ENCODE measurements around the gene MPHOSPH10. TPM values are rescaled to one million over a fixed set of nuclear protein-coding genes. Genes with fewer than 3 reads are reported as not detected.

Gene MPHOSPH10
- total and polyA plus RNA-seq, 2 of the 4 experiments (the other 2 are of a cell fraction): 5.4 to 11.2 TPM

- POLR2A ChIA-PET (ENCODE audit: unreplicated experiment): no interaction called here
- no peak overlapping the region for H4K91ac ChIP-seq (ENCODE audit: insufficient read depth, low read depth, low read length)
- in situ Hi-C loops (cut with MboI; ENCODE audit: low sequenced_read_pairs) (no loop called here), intact Hi-C loops (cut with micrococcal nuclease) (loop anchor here (10.0 kb wide), 1 partner anchor 199 kb away; the partner anchor contains the start of gene ZNF638), dilution Hi-C loops (cut with HindIII; ENCODE audit: low sequenced_read_pairs, unreplicated experiment) (no loop called here)
- H3K9me1 ChIP-seq (ENCODE audit: insufficient read depth, low read length): peaks cover 4% of the 10 kb centered on the region; the same call in 1 of the 2 replicates
- H3K14ac ChIP-seq (replicated peaks; ENCODE audit: low read depth, low read length): no peak overlapping the region
- H3K9ac ChIP-seq (ENCODE audit: low read depth, low read length): no peak overlapping the region
- no peak overlapping the region for H2AK5ac ChIP-seq (ENCODE audit: low read depth, low read length)
- BruUV-seq (replicated peaks): no TSS peak
- 95% methylated on average over 3 of the region's 3 CpGs; no CpG with 5 or more reads in 1 of the 2 experiments for WGBS, 2 experiments (ENCODE audit: extremely low coverage in 2 of 2, insufficient read length in 1 of 2)
- H3K18ac ChIP-seq (ENCODE audit: low read depth, low read length): no peak overlapping the region
- H4K8ac ChIP-seq (ENCODE audit: low read depth in 2 of 2, low read length in 2 of 2): no peak overlapping the region
- H3K79me1 ChIP-seq (ENCODE audit: low read depth in 1 of 2, low read length in 2 of 2): peaks cover 4 to 18% of the 10 kb centered on the region in 2 experiments; a peak in 3 of 4 replicates
- H3K36me3 ChIP-seq (ENCODE audit: control insufficient read depth, insufficient read depth, low read length): peaks cover 31% of the 10 kb centered on the region
- TF ChIP-seq MAZ (IDR thresholded peaks at IDR 0.05; ENCODE audit: borderline replicate concordance, low read depth, low read length): no peak
- ATAC-seq (ENCODE audit: low read depth) (no peak), DNase-seq (no peak)
- no peak overlapping the region for H3K56ac ChIP-seq (ENCODE audit: extremely low read depth, insufficient read depth, low read length)
- no peaks in the 10 kb centered on the region for H3K27me3 ChIP-seq (ENCODE audit: control insufficient read depth, insufficient read depth, low read length)
- H3K23ac ChIP-seq (ENCODE audit: low read depth, low read length): no peak overlapping the region
- no peak overlapping the region for H2BK5ac ChIP-seq (ENCODE audit: low read depth, low read length, poor library complexity, severe bottlenecking)
- H3K9me3 ChIP-seq (ENCODE audit: control insufficient read depth, insufficient read depth, low read length): no peaks in the 10 kb centered on the region
- H3K4me3 ChIP-seq (ENCODE audit: insufficient read depth, low read depth, low read length): no peak overlapping the region
- H2BK20ac ChIP-seq (ENCODE audit: low read depth, low read length): no peak overlapping the region
- H3K4me1 ChIP-seq (ENCODE audit: control insufficient read depth, insufficient read depth, low read length): peaks cover 2% of the 10 kb centered on the region; the same call in 1 of the 2 replicates
- H2BK15ac ChIP-seq (ENCODE audit: low read depth, low read length): no peak overlapping the region
- no peak overlapping the region for H3K4ac ChIP-seq (ENCODE audit: low read depth, low read length)
- no peak overlapping the region for H2AFZ ChIP-seq (replicated peaks; ENCODE audit: low read length, poor library complexity)
- peaks cover 6% of the 10 kb centered on the region; the same call in 1 of the 2 replicates for H4K20me1 ChIP-seq (ENCODE audit: insufficient read depth, low read length)
- H2AK9ac ChIP-seq (replicated peaks; ENCODE audit: low read depth, low read length, poor library complexity): no peak overlapping the region
- CTCF ChIA-PET: interaction anchor here (0.6 kb wide), 1 partner anchor 12 kb away, joined by 3 read pairs; no protein-coding TSS in a partner anchor
- no peak overlapping the region for H3K27ac ChIP-seq (ENCODE audit: insufficient read depth, low read length)
- H4K5ac ChIP-seq (ENCODE audit: low read depth, low read length): no peak overlapping the region
- H2BK120ac ChIP-seq (ENCODE audit: low read depth, low read length): no peak overlapping the region
- H3K4me2 ChIP-seq (ENCODE audit: low read depth, low read length): no peak overlapping the region
Measured at GRCh38 chr2:71136174-71136573, 5.7 kb downstream of the MPHOSPH10 start.
